ENCODE measurements around the gene TRIM3. TPM values are rescaled to one million over a fixed set of nuclear protein-coding genes. Genes with fewer than 3 reads are reported as not detected.

TRIM3 gene
- total RNA-seq, 1 experiment from 2014 or later, result 20.3 TPM

DNA sequence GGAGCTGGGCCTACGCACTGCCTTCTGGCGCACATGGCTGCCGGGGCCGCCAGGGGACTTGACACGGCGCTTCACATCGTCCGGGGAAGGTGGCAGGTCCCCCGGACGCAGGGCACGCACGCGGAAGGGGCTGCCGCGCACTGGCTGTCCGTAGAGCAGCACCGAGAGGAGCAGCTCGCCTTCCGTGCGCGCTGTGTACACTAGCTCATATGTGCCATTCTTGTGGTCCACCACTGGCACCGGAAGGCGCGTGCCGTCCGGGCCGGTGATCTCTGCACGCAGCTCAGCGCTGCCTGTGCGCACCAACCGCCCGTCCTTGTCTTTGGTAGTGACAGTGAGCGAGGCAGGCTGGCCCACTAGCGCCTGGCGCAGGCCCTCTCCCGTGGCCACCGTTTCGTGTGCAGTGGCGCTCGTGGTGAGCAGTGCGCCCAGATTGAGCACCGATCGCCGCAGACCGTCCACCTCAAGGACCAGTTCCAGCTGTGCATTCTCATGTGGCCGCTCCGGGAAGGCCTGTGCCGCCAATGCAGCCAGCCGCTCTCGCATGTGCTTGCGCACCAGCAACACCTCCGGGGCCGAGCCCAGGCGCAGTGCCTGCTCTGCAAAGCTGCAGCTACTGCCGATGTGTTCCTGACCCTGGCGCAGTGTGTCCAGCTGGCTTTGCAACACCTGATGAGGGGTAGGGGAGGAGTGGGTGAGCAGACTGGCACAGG lies 17.2 kb downstream of the TRIM3 start:
- H3K27me3 ChIP-seq (ENCODE audit: low read length), result no peaks in the 10 kb centered on the region
- H3K27ac ChIP-seq (ENCODE audit: low read length), result no peak overlapping the region
- H3K79me2 ChIP-seq (ENCODE audit: low read length), result no peaks in the 10 kb centered on the region
- H3K9me2 ChIP-seq (replicated peaks; ENCODE audit: low read length), result no peaks in the 10 kb centered on the region
- ChIA-PET CTCF (no interaction called here), POLR2A (ENCODE audit: unreplicated experiment) (no interaction called here)
- no TSS peak for BruUV-seq (replicated peaks)
- H3K4me1 ChIP-seq (ENCODE audit: insufficient read depth, low read length), result no peaks in the 10 kb centered on the region
- no peaks in the 10 kb centered on the region for H3K36me3 ChIP-seq (ENCODE audit: low read depth, low read length)
- no peak overlapping the region for H3K9ac ChIP-seq (ENCODE audit: low read length)
- H3K4me2 ChIP-seq (ENCODE audit: low read length), result no peak overlapping the region
- no peak overlapping the region for H3K4me3 ChIP-seq (ENCODE audit: low read length)
- DNase-seq (no peak), ATAC-seq (no peak)
- intact Hi-C loops (cut with micrococcal nuclease), result no loop called here
- no peaks in the 10 kb centered on the region for H3K9me3 ChIP-seq (ENCODE audit: low read length)
- no peaks in the 10 kb centered on the region for H3F3A ChIP-seq (ENCODE audit: low read length, unreplicated experiment)
- H4K20me1 ChIP-seq (ENCODE audit: low read length), result no peaks in the 10 kb centered on the region
- H2AFZ ChIP-seq (ENCODE audit: low read length), result no peak overlapping the region
- TF ChIP-seq EZH2 (IDR thresholded peaks at IDR 0.05; ENCODE audit: low read length, unreplicated experiment) (no peak), EZH2phosphoT487 (IDR thresholded peaks at IDR 0.05; ENCODE audit: borderline replicate concordance, low read length) (no peak)
- TF ChIP-seq, protein P1, sequence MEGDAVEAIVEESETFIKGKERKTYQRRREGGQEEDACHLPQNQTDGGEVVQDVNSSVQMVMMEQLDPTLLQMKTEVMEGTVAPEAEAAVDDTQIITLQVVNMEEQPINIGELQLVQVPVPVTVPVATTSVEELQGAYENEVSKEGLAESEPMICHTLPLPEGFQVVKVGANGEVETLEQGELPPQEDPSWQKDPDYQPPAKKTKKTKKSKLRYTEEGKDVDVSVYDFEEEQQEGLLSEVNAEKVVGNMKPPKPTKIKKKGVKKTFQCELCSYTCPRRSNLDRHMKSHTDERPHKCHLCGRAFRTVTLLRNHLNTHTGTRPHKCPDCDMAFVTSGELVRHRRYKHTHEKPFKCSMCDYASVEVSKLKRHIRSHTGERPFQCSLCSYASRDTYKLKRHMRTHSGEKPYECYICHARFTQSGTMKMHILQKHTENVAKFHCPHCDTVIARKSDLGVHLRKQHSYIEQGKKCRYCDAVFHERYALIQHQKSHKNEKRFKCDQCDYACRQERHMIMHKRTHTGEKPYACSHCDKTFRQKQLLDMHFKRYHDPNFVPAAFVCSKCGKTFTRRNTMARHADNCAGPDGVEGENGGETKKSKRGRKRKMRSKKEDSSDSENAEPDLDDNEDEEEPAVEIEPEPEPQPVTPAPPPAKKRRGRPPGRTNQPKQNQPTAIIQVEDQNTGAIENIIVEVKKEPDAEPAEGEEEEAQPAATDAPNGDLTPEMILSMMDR (conservative IDR thresholded peaks at IDR 0.05; ENCODE audit: low read depth, low read length), result no peak

DNA sequence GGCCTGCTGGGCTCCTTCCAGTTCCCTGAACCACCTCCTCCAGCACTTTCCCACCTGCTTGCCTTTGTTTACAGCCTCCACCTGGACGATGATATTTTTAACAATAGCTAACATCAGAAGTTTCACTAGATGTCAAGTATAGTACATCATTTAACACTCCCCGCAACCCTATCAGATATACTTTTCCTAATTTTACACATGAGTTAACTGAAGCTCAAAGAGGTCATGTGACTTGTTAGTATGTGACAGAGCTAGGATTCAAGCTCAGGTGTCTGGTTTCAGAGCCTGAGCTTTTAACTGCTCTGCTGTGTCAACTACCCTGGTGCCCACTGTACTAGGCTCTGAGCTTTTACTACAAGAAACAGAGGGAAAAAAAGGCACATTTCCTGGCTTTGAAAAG lies 18.7 kb downstream of the TRIM3 start:
- Histone ChIP-seq H2AFZ (ENCODE audit: low read length) (no peak overlapping the region), H3K4me3 (ENCODE audit: low read length) (no peak overlapping the region), H3K9me3 (ENCODE audit: low read length) (no peaks in the 10 kb centered on the region), H3K4me1 (ENCODE audit: insufficient read depth, low read length) (no peaks in the 10 kb centered on the region), H3K9me2 (replicated peaks; ENCODE audit: low read length) (no peaks in the 10 kb centered on the region), H3K9ac (ENCODE audit: low read length) (no peak overlapping the region), H3F3A (ENCODE audit: low read length, unreplicated experiment) (no peaks in the 10 kb centered on the region), H3K4me2 (ENCODE audit: low read length) (no peak overlapping the region), H3K27me3 (ENCODE audit: low read length) (no peaks in the 10 kb centered on the region), H4K20me1 (ENCODE audit: low read length) (no peaks in the 10 kb centered on the region), H3K79me2 (ENCODE audit: low read length) (no peaks in the 10 kb centered on the region), H3K36me3 (ENCODE audit: low read depth, low read length) (no peaks in the 10 kb centered on the region), H3K27ac (ENCODE audit: low read length) (no peak overlapping the region)
- ATAC-seq, result no peak
- ChIA-PET POLR2A (ENCODE audit: unreplicated experiment) (no interaction called here), CTCF (no interaction called here)
- TF ChIP-seq EZH2 (IDR thresholded peaks at IDR 0.05; ENCODE audit: low read length, unreplicated experiment) (no peak), EZH2phosphoT487 (IDR thresholded peaks at IDR 0.05; ENCODE audit: borderline replicate concordance, low read length) (no peak)
- TF ChIP-seq, protein P1 (conservative IDR thresholded peaks at IDR 0.05; ENCODE audit: low read depth, low read length), result no peak
- BruUV-seq (replicated peaks), result no TSS peak
- intact Hi-C loops (cut with micrococcal nuclease), result no loop called here
- DNase-seq, result no peak

DNA sequence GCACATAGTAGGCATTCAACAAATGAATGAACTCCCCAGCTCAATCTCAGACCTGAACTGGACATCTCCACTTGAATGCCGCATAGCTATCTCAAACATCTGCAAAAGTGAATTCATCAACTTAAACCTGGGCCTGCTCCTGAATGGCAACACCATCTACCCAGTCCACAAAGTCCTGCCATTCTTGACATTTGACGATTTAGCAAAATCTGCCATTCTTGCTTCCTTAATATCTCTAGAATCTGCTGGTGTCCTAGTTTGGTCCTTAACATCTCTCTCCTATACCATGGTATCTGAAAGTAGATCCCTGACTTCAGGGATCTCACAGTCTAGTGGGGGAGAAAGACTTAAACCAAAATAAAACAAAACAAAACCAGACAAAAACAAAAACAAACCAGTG lies 20.6 kb downstream of the TRIM3 start:
- H3K9ac ChIP-seq (ENCODE audit: low read length), result no peak overlapping the region
- H3K4me3 ChIP-seq (ENCODE audit: low read length), result no peak overlapping the region
- POLR2A ChIA-PET (ENCODE audit: unreplicated experiment), result no interaction called here
- no peaks in the 10 kb centered on the region for H3F3A ChIP-seq (ENCODE audit: low read length, unreplicated experiment)
- H3K36me3 ChIP-seq (ENCODE audit: low read depth, low read length), result no peaks in the 10 kb centered on the region
- no peak overlapping the region for H2AFZ ChIP-seq (ENCODE audit: low read length)
- intact Hi-C loops (cut with micrococcal nuclease), result no loop called here
- H4K20me1 ChIP-seq (ENCODE audit: low read length), result no peaks in the 10 kb centered on the region
- H3K9me2 ChIP-seq (replicated peaks; ENCODE audit: low read length), result no peaks in the 10 kb centered on the region
- BruUV-seq (replicated peaks), result no TSS peak
- no peaks in the 10 kb centered on the region for H3K9me3 ChIP-seq (ENCODE audit: low read length)
- no peak for DNase-seq
- H3K27me3 ChIP-seq (ENCODE audit: low read length), result no peaks in the 10 kb centered on the region
- no peak overlapping the region for H3K27ac ChIP-seq (ENCODE audit: low read length)
- no peak overlapping the region for H3K4me2 ChIP-seq (ENCODE audit: low read length)
- CTCF ChIA-PET, result no interaction called here
- H3K4me1 ChIP-seq (ENCODE audit: insufficient read depth, low read length), result no peaks in the 10 kb centered on the region
- no peak for TF ChIP-seq EZH2phosphoT487 (IDR thresholded peaks at IDR 0.05; ENCODE audit: borderline replicate concordance, low read length)
- TF ChIP-seq, protein P1 (conservative IDR thresholded peaks at IDR 0.05; ENCODE audit: low read depth, low read length), result no peak
- no peak for TF ChIP-seq EZH2 (IDR thresholded peaks at IDR 0.05; ENCODE audit: low read length, unreplicated experiment)
- no peaks in the 10 kb centered on the region for H3K79me2 ChIP-seq (ENCODE audit: low read length)
- no peak for ATAC-seq

All from PC-3 (cell line).